Common myeloid progenitor, CD34-positive (primary cell): Measurements from ENCODE around the gene MT2A.
"Not testable (repeated sequence)": the region's sequence is repeated elsewhere in the genome, so short reads cannot be mapped to it uniquely, and the experiment has no call there.

Experiments
- CTCF ChIA-PET: fragments of 350-600 bp; sonication (Branson Sonifier 250); formaldehyde crosslinking; loops from one replicate; lab custom pipeline; 2021; ENCODE audit warnings: antibody characterized with exemption; lab: Charles Lee
- POLR2A ChIA-PET: fragments of 350-600 bp; sonication (Branson Sonifier 250); formaldehyde crosslinking; loops from one replicate; lab custom pipeline; 2021; ENCODE audit warnings: antibody characterized with exemption; lab: Charles Lee
- DNase-seq, 3 donors: peaks; one replicate each; pipeline versions ENCODE4 v3.0.0 to v3.0.0-alpha.2; 2013
- H3K27ac ChIP-seq, 2 experiments: 1 replicate in 1 of 2; 2 replicates in 1 of 2; pipeline ENCODE4 v1.7.0; 2013; ENCODE audit warnings: inconsistent platforms in 2 of 2, low read length in 2 of 2, mild to moderate bottlenecking in 2 of 2, low read depth in 1 of 2, moderate library complexity in 1 of 2; ENCODE audit not compliant: severe bottlenecking in 2 of 2, insufficient read depth in 1 of 2, poor library complexity in 1 of 2
- H3K27me3 ChIP-seq, 5 experiments: replicated peaks in 2 of 5; 1 replicate in 3 of 5; 2 replicates in 2 of 5; pipeline versions ENCODE4 v1.6.1 to v1.7.0; 2013; ENCODE audit warnings: low read length in 4 of 5, mild to moderate bottlenecking in 2 of 5, moderate library complexity in 2 of 5, inconsistent platforms in 1 of 5; ENCODE audit not compliant: insufficient read depth in 5 of 5, control insufficient read depth in 4 of 5
- H3K36me3 ChIP-seq, 4 experiments: 1 replicate in 2 of 4; 2 replicates in 2 of 4; pipeline versions ENCODE4 v1.6.1 to v1.7.0; 2013; ENCODE audit warnings: low read length in 3 of 4, control low read depth in 1 of 4, mild to moderate bottlenecking in 1 of 4; ENCODE audit not compliant: control insufficient read depth in 4 of 4, insufficient read depth in 4 of 4
- H3K4me1 ChIP-seq, 4 experiments: 1 replicate in 3 of 4; 2 replicates in 1 of 4; pipeline versions ENCODE4 v1.6.1 to v1.7.1; 2013; ENCODE audit warnings: low read length in 3 of 4, mild to moderate bottlenecking in 3 of 4, control low read depth in 1 of 4, inconsistent platforms in 1 of 4, moderate library complexity in 1 of 4; ENCODE audit not compliant: control insufficient read depth in 4 of 4, insufficient read depth in 4 of 4; ENCODE audit errors: control extremely low read depth in 1 of 4
- H3K4me3 ChIP-seq, 7 experiments: 1 replicate in 4 of 7; 2 replicates in 3 of 7; pipeline versions ENCODE4 v1.5.1 to v1.7.0; 2013; ENCODE audit warnings: mild to moderate bottlenecking in 7 of 7, low read length in 6 of 7, moderate library complexity in 6 of 7, inconsistent platforms in 2 of 7, low read depth in 2 of 7, control low read depth in 1 of 7; ENCODE audit not compliant: insufficient read depth in 4 of 7, control insufficient read depth in 1 of 7; ENCODE audit errors: extremely low read depth in 1 of 7
- H3K9me3 ChIP-seq, 5 experiments: 1 replicate in 4 of 5; 2 replicates in 1 of 5; pipeline versions ENCODE4 v1.6.1 to v1.7.1; 2013; ENCODE audit warnings: low read length in 4 of 5, mild to moderate bottlenecking in 2 of 5, inconsistent platforms in 1 of 5, low read depth in 1 of 5, moderate library complexity in 1 of 5; ENCODE audit not compliant: control insufficient read depth in 4 of 5, insufficient read depth in 2 of 5; ENCODE audit errors: control extremely low read depth in 1 of 5
- WGBS: methylation state at CpG from one replicate; pipeline ENCODE4 v1.1.5; 2013; ENCODE audit not compliant: insufficient coverage; 5-methylcytosine and 5-hydroxymethylcytosine counted together

The MT2A gene

DNA sequence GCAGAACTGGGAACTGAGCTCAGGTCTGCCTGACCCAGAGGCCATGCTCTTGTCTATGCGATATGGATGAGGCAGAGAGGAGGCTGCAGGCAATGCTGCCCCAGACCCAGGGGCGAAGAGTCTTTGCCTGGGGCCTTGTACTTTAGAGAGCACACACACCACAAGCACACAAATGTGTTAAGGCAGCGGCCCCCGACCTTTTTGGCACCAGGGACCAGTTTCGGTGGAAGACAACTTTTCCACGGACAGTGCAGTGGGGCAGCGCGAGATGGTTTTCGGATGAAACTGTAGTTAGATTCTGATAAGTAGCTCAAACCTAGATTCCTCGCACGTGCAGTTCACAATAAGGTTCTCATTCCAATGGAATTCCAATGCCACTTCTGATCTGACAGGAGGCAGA lies 36.9 kb upstream of the MT2A start:
- DNase-seq: no peak
- POLR2A ChIA-PET: no interaction called here
- CTCF ChIA-PET: interaction anchor here (0.9 to 2.9 kb wide), 4 partner anchors 24 to 97 kb away, joined by 3 to 15 read pairs (median 4); partner anchors contain the start of gene MT1G
- Histone ChIP-seq H3K9me3 (peaks cover 0 to 4% (median 0%) of the 10 kb centered on the region in 5 experiments), H3K27me3 (peaks cover 0 to 8% (median 2%) of the 10 kb centered on the region in 5 experiments), H3K27ac (no peak overlapping the region), H3K4me1 (no peaks in the 10 kb centered on the region), H3K36me3 (no peaks in the 10 kb centered on the region), H3K4me3 (no peak overlapping the region)
- WGBS: 97% methylated on average over 11 of the region's 11 CpGs

DNA sequence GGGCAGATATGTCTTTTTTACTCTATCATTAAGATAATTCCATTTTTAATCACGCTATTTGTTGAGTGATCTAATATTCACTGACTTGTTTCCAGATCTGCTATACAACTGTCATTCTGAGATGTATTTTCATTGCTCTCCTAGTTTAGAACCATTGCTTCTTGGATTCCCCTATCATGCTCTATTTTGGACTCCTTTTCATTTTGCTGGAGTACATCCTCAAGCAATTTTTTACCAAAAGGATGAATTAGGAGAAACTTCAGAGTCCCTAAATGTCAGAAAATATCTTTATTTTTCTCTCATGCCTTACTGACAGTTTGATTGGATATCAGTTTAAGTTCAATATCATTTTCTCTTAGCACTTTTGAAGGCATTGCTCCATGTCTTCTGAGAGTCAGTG lies 33.8 kb upstream of the MT2A start:
- H3K27ac ChIP-seq: no peak overlapping the region
- 100% methylated on average over 1 of the region's 1 CpG for WGBS
- no peaks in the 10 kb centered on the region for H3K4me1 ChIP-seq
- peaks cover 0 to 4% (median 0%) of the 10 kb centered on the region in 5 experiments for H3K9me3 ChIP-seq
- H3K4me3 ChIP-seq: no peak overlapping the region
- CTCF ChIA-PET: interaction anchor here (1.2 kb wide), 1 partner anchor 60 kb away, joined by 3 read pairs; no protein-coding TSS in a partner anchor
- POLR2A ChIA-PET: no interaction called here
- peaks cover 0 to 2% (median 0%) of the 10 kb centered on the region in 5 experiments for H3K27me3 ChIP-seq
- no peaks in the 10 kb centered on the region for H3K36me3 ChIP-seq
- DNase-seq: no peak

DNA sequence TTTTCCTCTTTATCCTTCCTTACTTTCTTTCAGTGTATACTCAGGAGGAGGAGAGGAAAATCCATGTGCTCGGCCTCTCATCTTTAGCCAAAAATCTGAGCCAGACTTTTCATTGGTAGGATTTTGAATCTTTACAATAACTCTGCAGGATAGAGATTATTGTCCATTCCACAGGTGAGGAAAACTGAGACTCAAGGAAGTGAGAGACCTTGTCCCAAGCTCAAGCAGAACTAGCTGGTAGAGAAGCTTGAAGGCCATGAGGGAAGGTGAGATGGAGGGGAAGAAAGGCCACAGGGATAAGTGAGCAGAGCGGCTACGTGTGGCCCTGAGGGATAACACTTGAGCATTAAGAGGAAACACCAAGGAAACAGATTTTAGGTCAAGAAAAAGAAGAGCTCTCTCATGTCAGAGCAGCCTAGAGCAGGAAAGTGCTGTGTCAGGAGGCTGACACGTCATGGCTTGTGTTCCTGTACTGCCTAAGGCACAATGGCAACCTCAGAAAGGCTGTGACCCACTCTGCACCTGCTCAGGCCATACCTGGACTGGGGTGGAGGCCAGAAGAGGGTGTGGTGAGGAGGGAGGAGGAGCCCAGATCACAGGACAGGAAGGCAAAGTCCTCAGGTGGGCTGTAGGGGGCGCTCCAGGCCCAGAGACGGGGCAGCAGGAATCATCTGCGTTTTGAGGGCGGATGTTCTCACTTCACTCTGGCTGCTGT lies 31.6 kb upstream of the MT2A start:
- DNase-seq: peak; percentile 74 to 83 (median 81)
- POLR2A ChIA-PET: no interaction called here
- Histone ChIP-seq H3K27me3 (peaks cover 0 to 2% (median 0%) of the 10 kb centered on the region in 5 experiments), H3K4me1 (peaks cover 0 to 3% (median 1%) of the 10 kb centered on the region in 4 experiments), H3K9me3 (peaks cover 0 to 4% (median 0%) of the 10 kb centered on the region in 5 experiments), H3K4me3 (no peak overlapping the region), H3K27ac (no peak overlapping the region), H3K36me3 (no peaks in the 10 kb centered on the region)
- CTCF ChIA-PET: interaction anchor here (0.8 to 4.1 kb wide), 19 partner anchors 10 to 241 kb away, joined by 3 to 53 read pairs (median 4); no protein-coding TSS in a partner anchor
- WGBS: 13% methylated on average over 7 of the region's 8 CpGs

DNA sequence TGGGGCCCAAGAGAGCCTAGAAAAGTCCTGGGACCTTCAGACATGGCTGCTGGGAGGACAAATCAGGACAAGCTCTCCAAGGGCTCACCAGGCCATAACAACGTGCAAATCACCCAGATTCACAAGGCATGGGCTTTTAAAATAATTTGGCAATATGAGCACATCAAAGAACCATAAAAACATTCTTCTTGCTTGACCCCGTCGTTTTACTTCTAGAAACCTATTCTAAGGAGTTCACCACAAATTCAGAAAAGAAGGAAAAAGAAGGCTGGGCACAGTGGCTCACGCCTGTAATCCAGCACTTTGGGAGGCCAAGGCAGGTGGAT lies 31.1 kb upstream of the MT2A start:
- DNase-seq: no peak
- no peak overlapping the region for H3K4me3 ChIP-seq
- H3K9me3 ChIP-seq: peaks cover 0 to 4% (median 0%) of the 10 kb centered on the region in 5 experiments
- peaks cover 0 to 8% (median 3%) of the 10 kb centered on the region in 4 experiments for H3K4me1 ChIP-seq
- H3K36me3 ChIP-seq: no peaks in the 10 kb centered on the region
- POLR2A ChIA-PET: no interaction called here
- no CpG with 5 or more reads among the region's 4 CpGs for WGBS
- H3K27ac ChIP-seq: no peak overlapping the region
- H3K27me3 ChIP-seq: peaks cover 0 to 2% (median 0%) of the 10 kb centered on the region in 5 experiments
- CTCF ChIA-PET: interaction anchor here (0.7 to 4.1 kb wide), 17 partner anchors 10 to 215 kb away, joined by 3 to 53 read pairs (median 4); no protein-coding TSS in a partner anchor

DNA sequence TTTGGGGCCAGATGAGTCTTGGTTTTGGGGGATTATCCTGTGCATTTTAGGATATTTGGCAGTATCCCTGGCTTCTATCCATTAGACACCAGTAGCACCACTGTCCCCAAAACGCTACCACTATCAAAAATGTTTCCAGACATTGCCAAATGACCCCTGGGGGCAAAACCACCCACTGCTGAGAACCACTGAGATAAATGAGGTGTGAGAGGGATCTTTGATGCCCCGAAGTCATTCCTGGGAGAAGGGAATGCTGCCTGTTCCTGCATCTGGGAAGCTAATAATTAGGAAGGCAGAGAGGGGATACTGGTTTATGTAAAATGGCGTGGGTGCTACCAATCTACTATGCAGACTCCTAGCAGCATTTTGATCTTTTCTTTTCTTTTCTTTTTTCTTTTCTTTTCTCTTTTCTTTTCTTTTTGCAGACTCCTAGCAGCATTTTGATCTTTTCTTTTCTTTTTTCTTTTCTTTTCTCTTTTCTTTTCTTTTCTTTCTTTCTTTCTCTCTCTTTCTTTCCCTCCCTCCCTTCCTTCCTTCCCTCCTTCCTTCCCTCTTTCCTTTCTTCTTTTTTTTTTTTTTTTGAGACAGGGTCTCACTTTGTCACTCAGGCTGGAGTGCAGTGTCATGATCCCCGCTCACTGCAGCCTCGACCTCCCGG lies 27.9 kb upstream of the MT2A start:
- WGBS: 83% methylated on average over 1 of the region's 6 CpGs
- Histone ChIP-seq H3K27me3 (peaks cover 0 to 8% (median 0%) of the 10 kb centered on the region in 5 experiments), H3K4me1 (peaks cover 0 to 11% (median 3%) of the 10 kb centered on the region in 4 experiments), H3K36me3 (no peaks in the 10 kb centered on the region), H3K27ac (no peak overlapping the region), H3K9me3 (no peaks in the 10 kb centered on the region), H3K4me3 (no peak overlapping the region)
- CTCF ChIA-PET: interaction anchor here (3.0 to 4.4 kb wide), 3 partner anchors 12 to 122 kb away, joined by 13 to 23 read pairs (median 16); no protein-coding TSS in a partner anchor
- POLR2A ChIA-PET: no interaction called here
- no peak for DNase-seq

DNA sequence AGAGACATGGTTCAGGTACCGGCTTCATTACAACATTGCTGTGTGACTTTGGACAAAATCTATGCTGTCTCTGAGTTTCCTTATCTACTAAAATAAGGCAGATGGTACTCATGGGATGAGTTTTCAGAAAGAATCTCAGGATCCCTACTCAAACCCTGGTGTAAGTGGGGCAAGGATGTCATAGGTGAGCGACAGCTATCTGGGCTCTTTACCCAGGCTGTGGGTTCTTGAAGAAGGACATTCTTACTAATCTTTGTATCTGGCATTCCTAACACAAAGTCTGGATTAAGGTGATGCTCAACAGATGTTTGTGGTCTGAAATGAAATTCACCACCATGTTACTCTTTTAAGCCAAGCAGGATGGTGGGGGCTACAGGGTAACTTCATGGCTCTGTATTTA lies 25.5 kb upstream of the MT2A start:
- H3K36me3 ChIP-seq, H3K9me3 ChIP-seq, DNase-seq, H3K27ac ChIP-seq, H3K4me3 ChIP-seq, POLR2A ChIA-PET: not testable (repeated sequence)
- CTCF ChIA-PET: interaction anchor here (0.9 to 4.4 kb wide), 6 partner anchors 9 to 119 kb away, joined by 3 to 23 read pairs (median 8); partner anchors contain the start of gene MT1E
- Histone ChIP-seq H3K27me3 (peaks cover 2 to 17% (median 7%) of the 10 kb centered on the region in 5 experiments), H3K4me1 (peaks cover 0 to 11% (median 3%) of the 10 kb centered on the region in 4 experiments)
- 100% methylated on average over 1 of the region's 2 CpGs for WGBS
